ENCODE results near the gene ETV5.

The ETV5 gene

GRCh38 chr3:186070550-186070949, 38.3 kb downstream of the ETV5 start:
- DNase-seq = no peak
- Histone ChIP-seq H3K27ac (no peak overlapping the region), H3K36me3 (no peaks in the 10 kb centered on the region), H3K9me3 (ENCODE audit: severe bottlenecking) (no peaks in the 10 kb centered on the region), H3K4me3 (ENCODE audit: low read depth, low read length) (no peak overlapping the region), H3K27me3 (ENCODE audit: insufficient read depth, low read depth, severe bottlenecking) (no peaks in the 10 kb centered on the region)
- TF ChIP-seq CTCF (IDR thresholded peaks at IDR 0.05; ENCODE audit: low read depth, low read length) = no peak

GRCh38 chr3:186070133-186070532, 38.8 kb downstream of the ETV5 start:
- H3K36me3 ChIP-seq = no peaks in the 10 kb centered on the region
- H3K9me3 ChIP-seq (ENCODE audit: severe bottlenecking) = no peaks in the 10 kb centered on the region
- H3K27ac ChIP-seq = no peak overlapping the region
- no peak for TF ChIP-seq CTCF (IDR thresholded peaks at IDR 0.05; ENCODE audit: low read depth, low read length)
- no peak for DNase-seq
- H3K4me3 ChIP-seq (ENCODE audit: low read depth, low read length) = no peak overlapping the region
- no peaks in the 10 kb centered on the region for H3K27me3 ChIP-seq (ENCODE audit: insufficient read depth, low read depth, severe bottlenecking)

- Histone ChIP-seq H3K27me3 (ENCODE audit: insufficient read depth, low read depth, severe bottlenecking) (no peaks in the 10 kb centered on the region), H3K36me3 (no peaks in the 10 kb centered on the region), H3K27ac (no peak overlapping the region), H3K9me3 (ENCODE audit: severe bottlenecking) (no peaks in the 10 kb centered on the region), H3K4me3 (ENCODE audit: low read depth, low read length) (no peak overlapping the region)
- no peak for TF ChIP-seq CTCF (IDR thresholded peaks at IDR 0.05; ENCODE audit: low read depth, low read length)
- DNase-seq = no peak
These were observed 39.7 kb downstream of the ETV5 start for GRCh38 chr3:186069199-186069598.

GRCh38 chr3:186068243-186068552, 40.7 kb downstream of the ETV5 start:
- no peak overlapping the region for H3K27ac ChIP-seq

GRCh38 chr3:186067360-186068242, 41.3 kb downstream of the ETV5 start:
- DNase-seq = no peak
- no peak for TF ChIP-seq CTCF (IDR thresholded peaks at IDR 0.05; ENCODE audit: low read depth, low read length)
- Histone ChIP-seq H3K9me3 (ENCODE audit: severe bottlenecking) (no peaks in the 10 kb centered on the region), H3K36me3 (no peaks in the 10 kb centered on the region), H3K27ac (no peak overlapping the region), H3K27me3 (ENCODE audit: insufficient read depth, low read depth, severe bottlenecking) (no peaks in the 10 kb centered on the region), H3K4me3 (ENCODE audit: low read depth, low read length) (no peak overlapping the region)

More at GRCh38 chr3:186068243-186068552, 40.7 kb downstream of the ETV5 start:
- DNase-seq = no peak
- Histone ChIP-seq H3K27me3 (ENCODE audit: insufficient read depth, low read depth, severe bottlenecking) (no peaks in the 10 kb centered on the region), H3K36me3 (no peaks in the 10 kb centered on the region), H3K4me3 (ENCODE audit: low read depth, low read length) (no peak overlapping the region), H3K9me3 (ENCODE audit: severe bottlenecking) (no peaks in the 10 kb centered on the region)
- no peak for TF ChIP-seq CTCF (IDR thresholded peaks at IDR 0.05; ENCODE audit: low read depth, low read length)

- Histone ChIP-seq H3K27ac (no peak overlapping the region), H3K4me3 (ENCODE audit: low read depth, low read length) (no peak overlapping the region), H3K27me3 (ENCODE audit: insufficient read depth, low read depth, severe bottlenecking) (no peaks in the 10 kb centered on the region), H3K9me3 (ENCODE audit: severe bottlenecking) (no peaks in the 10 kb centered on the region), H3K36me3 (no peaks in the 10 kb centered on the region)
- TF ChIP-seq CTCF (IDR thresholded peaks at IDR 0.05; ENCODE audit: low read depth, low read length) = no peak
- DNase-seq = no peak
These were observed 48.7 kb downstream of the ETV5 start for GRCh38 chr3:186060222-186060621.

Measured in WERI-Rb-1 (cell line).